Measurements from ENCODE around the gene BRMS1. TPM values are rescaled to one million over a fixed set of nuclear protein-coding genes. Genes with fewer than 3 reads are reported as not detected.

Gene BRMS1
- polyA plus RNA-seq, 1 experiment: 35.2 TPM

DNA sequence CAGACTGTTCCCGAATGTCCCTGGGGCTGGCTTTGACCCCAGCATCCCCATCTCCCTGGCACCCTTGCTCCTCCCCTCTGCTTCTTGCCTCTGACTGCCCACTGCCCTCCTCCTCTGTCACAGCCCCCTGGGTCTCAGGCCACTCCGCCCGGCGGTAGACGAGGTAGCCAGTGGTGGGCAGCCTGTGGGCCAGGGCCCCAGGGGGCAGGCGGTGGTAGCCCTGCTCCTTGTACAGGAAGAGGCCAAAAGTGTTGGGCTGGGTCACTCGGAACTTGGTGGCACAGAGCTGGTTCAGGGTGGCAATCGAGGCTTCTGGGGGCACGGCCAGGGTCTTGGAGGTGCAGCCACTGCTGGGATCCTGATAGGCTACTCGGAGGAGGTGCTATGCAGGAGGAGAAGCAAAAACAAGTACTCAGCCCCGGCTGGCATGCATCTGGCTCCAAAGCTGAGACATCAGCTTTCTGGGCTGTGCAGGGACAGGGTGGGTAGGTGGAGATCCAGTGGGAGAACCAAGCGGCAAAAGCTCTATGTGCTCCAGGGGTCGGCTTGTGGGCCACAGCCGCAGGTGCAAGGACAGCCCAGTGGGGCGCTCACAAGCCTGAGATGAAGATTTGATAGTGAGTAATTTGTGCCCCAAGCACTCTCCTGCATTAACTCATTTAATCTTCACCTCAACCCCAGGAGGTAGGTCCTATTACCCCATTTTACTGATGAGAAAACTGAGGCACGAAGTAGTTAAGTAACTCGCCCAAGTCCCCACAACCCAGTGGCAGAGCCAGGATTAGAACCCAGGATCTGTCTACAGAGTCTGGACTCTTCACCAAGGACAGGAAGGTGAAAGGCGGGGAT is 12.3 kb downstream of the BRMS1 start:
- POLR2A ChIA-PET: no interaction called here

DNA sequence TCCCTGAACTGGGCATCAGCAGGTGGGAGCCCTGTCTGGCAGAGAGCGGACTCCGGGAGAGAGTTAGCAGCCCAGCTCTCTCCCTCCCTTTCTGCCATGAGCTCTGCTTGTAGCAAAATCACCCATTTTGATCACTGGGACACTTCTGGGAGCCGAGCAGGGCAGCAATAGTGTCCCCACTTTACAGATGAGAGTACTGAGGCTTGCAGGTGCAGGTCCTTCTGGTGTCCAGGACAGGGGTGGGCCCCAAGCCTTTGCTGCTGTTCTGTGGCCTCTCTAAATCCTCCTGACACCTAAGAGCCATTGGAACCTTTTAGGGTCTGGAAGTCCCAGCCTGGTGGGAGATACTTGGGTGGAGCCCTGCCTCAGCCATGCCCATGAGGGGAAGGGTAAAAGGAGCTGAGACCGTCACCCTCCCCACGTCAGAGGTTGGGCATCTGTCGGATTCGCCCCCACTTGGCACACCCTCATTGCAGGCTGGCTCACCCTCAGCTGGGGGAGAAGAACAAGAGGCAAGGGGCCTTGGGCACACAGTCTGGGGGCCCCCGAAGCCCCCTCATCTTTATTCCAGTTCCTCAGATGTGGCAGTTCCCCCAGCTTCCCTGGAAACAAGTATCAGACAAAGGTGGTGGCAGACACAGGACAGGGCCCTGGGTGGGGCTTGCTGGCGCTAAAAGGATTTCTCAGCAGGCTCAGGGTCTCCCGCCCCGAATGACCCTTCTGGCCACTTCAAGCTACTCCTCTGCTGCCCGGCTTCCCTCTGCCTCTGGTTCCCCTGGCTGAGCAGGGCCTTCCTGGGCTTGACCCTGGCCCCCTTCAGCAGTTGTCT is 13.1 kb downstream of the BRMS1 start:
- H3K27ac ChIP-seq (ENCODE audit: low read depth, low read length): no peak overlapping the region
- ChIA-PET CTCF (interaction anchor here (6.0 kb wide), 1 partner anchor 19 kb away, joined by 62 read pairs; no protein-coding TSS in a partner anchor), POLR2A (interaction anchor here (2.2 to 2.6 kb wide), 2 partner anchors 15 to 19 kb away, joined by 11 to 12 read pairs; partner anchors contain the start of gene CD248)
- TF ChIP-seq, protein P1, sequence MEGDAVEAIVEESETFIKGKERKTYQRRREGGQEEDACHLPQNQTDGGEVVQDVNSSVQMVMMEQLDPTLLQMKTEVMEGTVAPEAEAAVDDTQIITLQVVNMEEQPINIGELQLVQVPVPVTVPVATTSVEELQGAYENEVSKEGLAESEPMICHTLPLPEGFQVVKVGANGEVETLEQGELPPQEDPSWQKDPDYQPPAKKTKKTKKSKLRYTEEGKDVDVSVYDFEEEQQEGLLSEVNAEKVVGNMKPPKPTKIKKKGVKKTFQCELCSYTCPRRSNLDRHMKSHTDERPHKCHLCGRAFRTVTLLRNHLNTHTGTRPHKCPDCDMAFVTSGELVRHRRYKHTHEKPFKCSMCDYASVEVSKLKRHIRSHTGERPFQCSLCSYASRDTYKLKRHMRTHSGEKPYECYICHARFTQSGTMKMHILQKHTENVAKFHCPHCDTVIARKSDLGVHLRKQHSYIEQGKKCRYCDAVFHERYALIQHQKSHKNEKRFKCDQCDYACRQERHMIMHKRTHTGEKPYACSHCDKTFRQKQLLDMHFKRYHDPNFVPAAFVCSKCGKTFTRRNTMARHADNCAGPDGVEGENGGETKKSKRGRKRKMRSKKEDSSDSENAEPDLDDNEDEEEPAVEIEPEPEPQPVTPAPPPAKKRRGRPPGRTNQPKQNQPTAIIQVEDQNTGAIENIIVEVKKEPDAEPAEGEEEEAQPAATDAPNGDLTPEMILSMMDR (IDR thresholded peaks at IDR 0.05; ENCODE audit: low read depth, low read length): no peak
- no peaks in the 10 kb centered on the region for H3K27me3 ChIP-seq (ENCODE audit: control insufficient read depth, insufficient read depth, low read length)
- peaks cover 3% of the 10 kb centered on the region; the same call in 1 of the 2 replicates for H3K9me3 ChIP-seq (ENCODE audit: control insufficient read depth, insufficient read depth, low read length)
- H3K4me3 ChIP-seq (ENCODE audit: low read depth, low read length): no peak overlapping the region
- no peak for DNase-seq (ENCODE audit: low read depth, low spot score)

More for the DNA sequence above, 12.3 kb downstream of the BRMS1 start:
- CTCF ChIA-PET: interaction anchor here (6.0 kb wide), 1 partner anchor 20 kb away, joined by 62 read pairs; no protein-coding TSS in a partner anchor
- no peak for DNase-seq (ENCODE audit: low read depth, low spot score)
- H3K27ac ChIP-seq (ENCODE audit: low read depth, low read length): no peak overlapping the region
- no peaks in the 10 kb centered on the region for H3K27me3 ChIP-seq (ENCODE audit: control insufficient read depth, insufficient read depth, low read length)
- H3K4me3 ChIP-seq (ENCODE audit: low read depth, low read length): no peak overlapping the region
- H3K9me3 ChIP-seq (ENCODE audit: control insufficient read depth, insufficient read depth, low read length): peaks cover 3% of the 10 kb centered on the region; the same call in 1 of the 2 replicates
- TF ChIP-seq, protein P1 (IDR thresholded peaks at IDR 0.05; ENCODE audit: low read depth, low read length): no peak

DNA sequence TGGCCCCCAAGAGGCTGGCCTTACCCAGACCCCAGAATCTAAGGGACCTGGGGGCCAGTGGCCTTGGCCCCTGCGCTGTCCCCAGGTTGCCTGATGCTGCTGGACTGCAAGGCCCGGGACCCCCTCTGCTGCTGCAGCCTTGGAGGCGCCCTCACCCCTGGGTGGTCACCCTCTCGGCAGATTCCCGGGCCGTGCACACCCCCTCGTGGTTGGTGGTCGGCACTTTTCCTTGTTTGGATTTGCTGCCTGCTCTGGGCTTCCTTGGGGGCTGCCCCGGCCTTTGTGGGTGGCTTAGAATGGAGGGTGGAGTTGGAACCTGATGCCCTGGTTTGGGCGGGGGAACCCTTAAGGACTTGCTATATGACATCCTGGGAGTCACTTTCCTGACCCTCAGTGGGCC is 14.0 kb downstream of the BRMS1 start:
- H3K27ac ChIP-seq (ENCODE audit: low read depth, low read length): no peak overlapping the region
- no peak for DNase-seq (ENCODE audit: low read depth, low spot score)
- ChIA-PET POLR2A (interaction anchor here (2.2 to 2.6 kb wide), 2 partner anchors 14 to 18 kb away, joined by 11 to 12 read pairs; partner anchors contain the start of gene CD248), CTCF (interaction anchor here (6.0 kb wide), 1 partner anchor 18 kb away, joined by 62 read pairs; no protein-coding TSS in a partner anchor)
- TF ChIP-seq, protein P1 (IDR thresholded peaks at IDR 0.05; ENCODE audit: low read depth, low read length): no peak
- H3K4me3 ChIP-seq (ENCODE audit: low read depth, low read length): no peak overlapping the region
- H3K9me3 ChIP-seq (ENCODE audit: control insufficient read depth, insufficient read depth, low read length): peaks cover 3% of the 10 kb centered on the region; the same call in 1 of the 2 replicates
- no peaks in the 10 kb centered on the region for H3K27me3 ChIP-seq (ENCODE audit: control insufficient read depth, insufficient read depth, low read length)

DNA sequence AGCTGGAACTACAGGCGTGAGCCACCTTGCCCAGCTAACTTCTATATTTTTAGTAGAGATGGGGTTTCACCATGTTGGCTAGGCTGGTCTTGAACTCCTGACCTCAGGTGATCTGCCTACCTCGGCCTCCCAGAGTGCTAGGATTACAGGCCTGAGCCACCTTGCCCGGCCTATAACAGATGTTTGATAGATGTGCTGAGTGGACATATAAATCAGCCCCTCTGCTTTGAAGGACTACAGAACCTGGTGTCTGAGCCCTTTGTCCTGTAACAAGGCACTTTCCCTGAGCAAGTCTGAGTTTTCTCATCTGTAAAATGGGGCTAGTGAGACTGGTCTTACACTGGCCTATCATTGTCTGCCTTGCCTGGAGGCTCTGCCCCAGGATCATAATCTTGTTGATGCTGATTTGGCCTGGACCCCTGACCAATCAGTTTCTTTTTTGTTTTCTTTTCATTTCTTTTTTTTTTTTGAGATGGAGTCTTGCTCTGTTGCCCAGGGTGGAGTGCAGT is 15.7 kb downstream of the BRMS1 start:
- DNase-seq (ENCODE audit: low read depth, low spot score): no peak
- Histone ChIP-seq H3K27me3 (ENCODE audit: control insufficient read depth, insufficient read depth, low read length) (no peaks in the 10 kb centered on the region), H3K4me3 (ENCODE audit: low read depth, low read length) (no peak overlapping the region), H3K9me3 (ENCODE audit: control insufficient read depth, insufficient read depth, low read length) (no peaks in the 10 kb centered on the region), H3K27ac (ENCODE audit: low read depth, low read length) (no peak overlapping the region)
- TF ChIP-seq, protein P1 (IDR thresholded peaks at IDR 0.05; ENCODE audit: low read depth, low read length): no peak
- CTCF ChIA-PET: interaction anchor here (0.7 to 6.0 kb wide), 6 partner anchors 11 to 635 kb away, joined by 3 to 62 read pairs (median 4); no protein-coding TSS in a partner anchor
- POLR2A ChIA-PET: interaction anchor here (0.8 to 2.6 kb wide), 3 partner anchors 12 to 17 kb away, joined by 10 to 18 read pairs (median 11); partner anchors contain the start of gene CD248
